Body of pancreas (tissue), 4 donors: ENCODE data around the gene RBM8A. TPM values are rescaled to one million over a fixed set of nuclear protein-coding genes. Genes with fewer than 3 reads are reported as not detected.

ENCODE experiments used
- ATAC-seq: fragments of 150-250 bp; one replicate; pipeline ENCODE4 v1.9.1; 2016
- DNase-seq, 4 donors: peaks; one replicate each; pipeline ENCODE4 v3.0.0-alpha.2; 2019
- H3K27ac ChIP-seq, 4 donors: fragments of 200-600 bp; sonication (generic); 1 replicate in 3 of 4; 2 replicates in 1 of 4; pipeline versions ENCODE4 v1.5.1 to v1.6.1; 2016 to 2019; ENCODE audit warnings: mild to moderate bottlenecking in 1 of 4, mixed read lengths in 1 of 4, moderate library complexity in 1 of 4
- H3K27me3 ChIP-seq, 2 donors: fragments of 200-600 bp; sonication (generic); one replicate each; pipeline ENCODE4 v1.6.0; 2016; ENCODE audit warnings: mild to moderate bottlenecking in 1 of 2
- H3K36me3 ChIP-seq, 2 donors: fragments of 200-600 bp; sonication (generic); replicated peaks in 1 of 2; 2 replicates each; pipeline ENCODE4 v1.5.1; 2016; ENCODE audit warnings: low read depth in 2 of 2; ENCODE audit not compliant: insufficient read depth in 1 of 2
- H3K4me1 ChIP-seq: fragments of 200-600 bp; sonication (generic); one replicate; pipeline ENCODE4 v1.6.0; 2016
- H3K4me3 ChIP-seq, 2 donors: fragments of 200-600 bp; sonication (generic); 1 replicate in 1 of 2; 2 replicates in 1 of 2; pipeline ENCODE4 v1.5.1; 2016 to 2019
- H3K9me3 ChIP-seq, 3 donors: fragments of 200-600 bp; sonication (generic); 1 replicate in 2 of 3; 2 replicates in 1 of 3; pipeline ENCODE4 v1.5.1; 2016
- CTCF ChIP-seq, 7 experiments: fragments of 450-650 bp in 4 of 7; fragments of 200-600 bp in 3 of 7; sonication (generic) in 3 of 7; IDR thresholded peaks; one replicate each; pipeline ENCODE4 v1.5.1; 2016 to 2019; ENCODE audit warnings: antibody characterized with exemption in 7 of 7
- POLR2A ChIP-seq, 3 donors: fragments of 450-650 bp; IDR thresholded peaks; one replicate each; pipeline ENCODE4 v1.6.1; 2016; ENCODE audit warnings: antibody characterized with exemption in 3 of 3, mild to moderate bottlenecking in 2 of 3
- WGBS, 2 donors: methylation state at CpG; one replicate each; pipeline ENCODE4 v1.1.5; 2017; 5-methylcytosine and 5-hydroxymethylcytosine counted together
- intact Hi-C: fragments of 100-400 bp; cut with DNase I; formaldehyde crosslinking; loops from one replicate; pipeline ENCODE4 v1.15.1; 2023
- total RNA-seq, 2 donors: library from RNA; depleted of rRNA; stranded (reverse); fragments of >200 nt; gene quantifications; one replicate each; pipeline ENCODE4 v1.1.0, GENCODE V29; 2016

RBM8A gene
- total RNA-seq: 10 to 100 TPM; 47.2 to 70.2 TPM

DNA sequence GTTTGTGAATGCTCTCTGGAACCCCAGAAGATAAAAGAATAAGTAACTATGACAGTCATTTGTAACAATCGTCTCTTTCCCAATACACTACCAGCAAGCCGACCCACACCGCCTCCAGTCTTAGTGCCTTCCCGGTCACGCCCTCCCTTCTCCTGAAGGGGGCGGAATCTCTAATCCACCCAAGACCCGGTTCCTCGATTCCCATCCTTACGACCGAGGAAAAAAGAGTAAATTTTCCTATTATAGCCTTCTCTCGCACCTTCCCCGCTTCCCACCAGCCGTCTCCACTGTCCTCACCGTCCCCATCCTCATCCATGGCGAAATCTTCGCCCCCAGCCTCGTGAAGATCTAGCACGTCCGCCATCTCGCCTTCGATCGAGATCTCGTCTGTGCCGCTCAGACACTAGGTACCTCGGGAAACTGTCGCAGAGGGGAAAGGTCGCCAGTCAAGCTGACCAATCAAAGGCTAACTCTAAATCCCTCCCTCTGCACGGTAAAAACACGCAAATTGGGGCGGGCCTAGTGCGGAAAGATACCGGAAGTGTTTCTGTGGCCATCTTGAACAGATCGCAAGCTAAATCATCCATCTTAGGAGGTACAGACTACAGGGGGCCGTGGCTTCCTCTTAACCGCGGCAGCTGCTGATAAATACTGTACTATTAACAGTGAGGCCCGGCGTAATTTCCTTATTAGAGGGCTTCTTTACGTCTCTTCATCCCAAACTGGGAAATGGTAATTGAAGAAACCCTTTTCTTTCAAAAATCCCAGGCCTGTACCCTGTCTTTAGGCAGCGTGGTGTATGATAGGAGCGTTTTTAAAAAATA, at the start of gene RBM8A:
RBM8A (minus strand) TSS at position 422 of the 824 bp plus-strand sequence; CDS start at position 364, 58 bp downstream.
- H3K36me3 ChIP-seq: no peaks in the 10 kb centered on the region
- DNase-seq (peak; percentile 95 to 98 (median 95)), ATAC-seq (peak; percentile 99)
- peak within 1 kb of the TSS; percentile 70 to 95 for H3K4me3 ChIP-seq
- TF ChIP-seq POLR2A (IDR thresholded peaks at IDR 0.05) (peak; percentile 80 to 99 (median 98)), CTCF (IDR thresholded peaks at IDR 0.05) (peak; percentile 27 to 76 (median 46))
- H3K4me1 ChIP-seq: peaks cover 12% of the 10 kb centered on the region
- peak within 1 kb of the TSS; percentile 83 to 97 (median 94) for H3K27ac ChIP-seq
- WGBS, 2 donors: 0% methylated on average over 28 to 41 of the region's 41 CpGs
- H3K9me3 ChIP-seq: no peaks in the 10 kb centered on the region
- intact Hi-C loops: no loop called here
- no peaks in the 10 kb centered on the region for H3K27me3 ChIP-seq

DNA sequence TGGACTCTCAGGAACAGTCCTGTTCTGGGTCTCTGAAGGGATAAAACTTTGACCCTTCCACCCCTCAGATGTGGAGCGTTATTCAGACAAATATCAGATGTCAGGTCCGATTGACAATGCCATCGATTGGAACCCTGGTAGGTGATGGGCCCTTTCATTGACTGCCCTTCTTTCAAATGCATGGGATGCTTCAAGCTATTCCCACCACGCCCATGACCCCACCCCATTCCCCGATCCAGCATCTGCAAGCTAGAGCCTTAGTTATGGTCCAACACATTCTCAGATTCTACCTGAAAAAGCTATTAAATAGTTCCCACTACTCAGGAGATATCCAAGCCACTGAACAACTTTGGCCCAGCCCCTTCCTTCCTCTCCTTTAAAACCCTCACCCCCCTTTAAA, 49.7 kb upstream of the RBM8A start:
- no peak for DNase-seq
- Histone ChIP-seq H3K9me3 (no peaks in the 10 kb centered on the region), H3K27ac (no peak overlapping the region), H3K36me3 (no peaks in the 10 kb centered on the region), H3K27me3 (no peaks in the 10 kb centered on the region), H3K4me1 (peaks cover 50% of the 10 kb centered on the region), H3K4me3 (no peak overlapping the region)
- intact Hi-C loops: no loop called here
- TF ChIP-seq CTCF (IDR thresholded peaks at IDR 0.05) (no peak), POLR2A (IDR thresholded peaks at IDR 0.05) (no peak)
- WGBS, 2 donors: 78% methylated on average over 5 of the region's 5 CpGs
- no peak for ATAC-seq

DNA sequence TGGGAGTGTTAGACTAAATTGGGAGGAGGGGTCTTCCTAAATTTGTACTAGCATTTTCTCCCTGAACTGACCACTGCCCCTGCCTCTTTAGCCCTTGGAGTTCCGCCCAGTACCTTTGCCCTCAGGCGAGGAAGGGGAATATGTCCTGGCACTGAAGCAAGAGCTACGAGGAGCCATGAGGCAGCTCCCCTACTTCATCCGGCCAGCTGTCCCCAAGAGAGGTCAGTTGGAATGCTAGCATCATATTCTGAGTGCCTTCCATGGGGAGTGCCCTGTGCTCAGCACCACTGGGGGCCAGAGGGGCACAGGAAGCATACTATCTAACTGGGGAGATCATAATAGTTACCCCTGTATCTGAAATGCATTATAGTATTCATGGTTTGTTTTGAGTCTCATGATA, 47.9 kb upstream of the RBM8A start:
- H3K4me1 ChIP-seq: peaks cover 32% of the 10 kb centered on the region
- 82 to 83% methylated on average over 4 of the region's 4 CpGs for WGBS, 2 donors
- no peaks in the 10 kb centered on the region for H3K9me3 ChIP-seq
- TF ChIP-seq POLR2A (IDR thresholded peaks at IDR 0.05) (no peak), CTCF (IDR thresholded peaks at IDR 0.05) (no peak)
- intact Hi-C loops: no loop called here
- H3K27ac ChIP-seq: no peak overlapping the region
- ATAC-seq: no peak
- H3K4me3 ChIP-seq: no peak overlapping the region
- no peaks in the 10 kb centered on the region for H3K27me3 ChIP-seq
- no peak for DNase-seq
- no peaks in the 10 kb centered on the region for H3K36me3 ChIP-seq

- no peak for TF ChIP-seq POLR2A (IDR thresholded peaks at IDR 0.05)
- TF ChIP-seq CTCF (IDR thresholded peaks at IDR 0.05): no peak
- H3K4me1 ChIP-seq: peaks cover 27% of the 10 kb centered on the region
- DNase-seq (no peak), ATAC-seq (no peak)
- H3K9me3 ChIP-seq: no peaks in the 10 kb centered on the region
- H3K27me3 ChIP-seq: no peaks in the 10 kb centered on the region
- intact Hi-C loops: loop anchor here (5.0 kb wide), 1 partner anchor 48 kb away; the partner anchor contains the start of gene HJV
- 55 to 62% methylated on average over 7 of the region's 7 CpGs for WGBS, 2 donors
- H3K27ac ChIP-seq: no peak overlapping the region
- H3K36me3 ChIP-seq: no peaks in the 10 kb centered on the region
- no peak overlapping the region for H3K4me3 ChIP-seq
Observed at GRCh38 chr1:145974721-145975120, 47.4 kb upstream of the RBM8A start.
